ENCODE measurements around the gene HECTD2.
"Not testable (repeated sequence)": the region's sequence is repeated elsewhere in the genome, so short reads cannot be mapped to it uniquely, and the experiment has no call there.

GRCh38 chr10:91438228-91438627, 28.1 kb downstream of the HECTD2 start:
- TF ChIP-seq CTCF, POLR2A, EP300 (IDR thresholded peaks at IDR 0.05): not testable (repeated sequence)
